Colon (tissue), 2 donors: ENCODE results near the gene HIF3A.
"Not testable (repeated sequence)": the region's sequence is repeated elsewhere in the genome, so short reads cannot be mapped to it uniquely, and the experiment has no call there.

Experiments
- FAIRE-seq: peaks from 2 replicates; lab custom pipeline; 2012; peaks lifted over from hg19 to GRCh38; lab: Jason Lieb, UNC
- donor health status: control.
- donor health status: control.

The HIF3A gene

GRCh38 chr19:46294494-46294893, 2.3 kb upstream of the HIF3A start:
- FAIRE-seq: no peak

- no peak for FAIRE-seq
These were observed 1.2 kb upstream of the HIF3A start for GRCh38 chr19:46295401-46296201.

- FAIRE-seq: no peak
These were observed 701 bp upstream of the HIF3A start for GRCh38 chr19:46296202-46296480.

- FAIRE-seq: no peak
These were observed 1.0 kb downstream of the HIF3A start for GRCh38 chr19:46297700-46298478.

GRCh38 chr19:46298479-46299003, 1.7 kb downstream of the HIF3A start:
- FAIRE-seq: no peak

- FAIRE-seq: no peak
These were observed 2.2 kb downstream of the HIF3A start for GRCh38 chr19:46299004-46299509.

GRCh38 chr19:46299695-46300094, 2.9 kb downstream of the HIF3A start:
- FAIRE-seq: no peak

- no peak for FAIRE-seq
These were observed 6.5 kb downstream of the HIF3A start for GRCh38 chr19:46303322-46303690.

- no peak for FAIRE-seq
These were observed 7.0 kb downstream of the HIF3A start for GRCh38 chr19:46303691-46304397.

GRCh38 chr19:46306501-46306900, 9.7 kb downstream of the HIF3A start:
- FAIRE-seq: no peak

GRCh38 chr19:46308510-46308909, 11.7 kb downstream of the HIF3A start:
- no peak for FAIRE-seq

- FAIRE-seq: no peak
These were observed 12.2 kb downstream of the HIF3A start for GRCh38 chr19:46309056-46309455.

GRCh38 chr19:46311444-46311843, 14.6 kb downstream of the HIF3A start:
- FAIRE-seq: no peak

- FAIRE-seq: not testable (repeated sequence)
These were observed 17.0 kb downstream of the HIF3A start for GRCh38 chr19:46313540-46314469.

GRCh38 chr19:46317339-46317738, 20.5 kb downstream of the HIF3A start:
- no peak for FAIRE-seq

GRCh38 chr19:46319613-46320012, 22.8 kb downstream of the HIF3A start:
- FAIRE-seq: no peak

GRCh38 chr19:46320559-46320958, 23.7 kb downstream of the HIF3A start:
- FAIRE-seq: no peak

GRCh38 chr19:46321653-46322052, 24.8 kb downstream of the HIF3A start:
- no peak for FAIRE-seq

GRCh38 chr19:46323227-46323626, 26.4 kb downstream of the HIF3A start:
- FAIRE-seq: not testable (repeated sequence)

- FAIRE-seq: no peak
These were observed 27.4 kb downstream of the HIF3A start for GRCh38 chr19:46324277-46324676.

- no peak for FAIRE-seq
These were observed 29.8 kb downstream of the HIF3A start for GRCh38 chr19:46326608-46327007.

- no peak for FAIRE-seq
These were observed 31.2 kb downstream of the HIF3A start for GRCh38 chr19:46328079-46328478.
